Muscle of leg (tissue), 11 donors: ENCODE results near the gene IL2RA. TPM values are rescaled to one million over a fixed set of nuclear protein-coding genes. Genes with fewer than 3 reads are reported as not detected.
A peak's percentile ranks its signal among the peaks of the same experiment; 100 is the strongest.
"Not testable (repeated sequence)": the region's sequence is repeated elsewhere in the genome, so short reads cannot be mapped to it uniquely, and the experiment has no call there.

Experiments
- DNase-seq: peaks from one replicate; pipeline ENCODE4 v3.0.0; 2013
- H3K27ac ChIP-seq: one replicate; pipeline ENCODE4 v1.5.1; 2013; ENCODE audit warnings: mild to moderate bottlenecking, low read length, control low read depth
- H3K27me3 ChIP-seq: one replicate; pipeline ENCODE4 v1.6.1; 2013; ENCODE audit warnings: low read length; ENCODE audit not compliant: control insufficient read depth, insufficient read depth
- H3K36me3 ChIP-seq: one replicate; pipeline ENCODE4 v1.6.1; 2013; ENCODE audit warnings: low read length; ENCODE audit not compliant: control insufficient read depth, insufficient read depth
- H3K4me1 ChIP-seq: one replicate; pipeline ENCODE4 v1.6.1; 2013; ENCODE audit warnings: low read length; ENCODE audit not compliant: control insufficient read depth, insufficient read depth
- H3K4me3 ChIP-seq: one replicate; pipeline ENCODE4 v1.5.1; 2013; ENCODE audit warnings: low read length, control low read depth
- H3K9me3 ChIP-seq: replicated peaks from 2 replicates; pipeline ENCODE4 v1.6.1; 2013; ENCODE audit warnings: low read depth, low read length; ENCODE audit not compliant: control insufficient read depth
- WGBS: methylation state at CpG from one replicate; pipeline ENCODE4 v1.1.5; 2013; ENCODE audit warnings: missing lambda C conversion rate; ENCODE audit not compliant: insufficient coverage; 5-methylcytosine and 5-hydroxymethylcytosine counted together
- polyA plus RNA-seq, 8 donors: library from polyadenylated mRNA; unstranded; fragments of 120-200 nt; gene quantifications; one replicate each; pipeline versions ENCODE4 v1.2.1 to v1.2.3, GENCODE V29; 2013; ENCODE audit warnings: inconsistent platforms in 1 of 8, low replicate concordance in 1 of 8; ENCODE audit not compliant: insufficient read length in 8 of 8, insufficient read depth in 1 of 8
- total RNA-seq: library from RNA; stranded (reverse); fragments of 120-200 nt; gene quantifications from one replicate; pipeline ENCODE4 v1.2.4, GENCODE V29; 2013

The IL2RA gene
- total and polyA plus RNA-seq, 9 donors = 0.05 to 0.24 (median 0.10) TPM; not detected in 5

- Histone ChIP-seq H3K27me3 (peaks cover 2% of the 10 kb centered on the region), H3K9me3 (peaks cover 6% of the 10 kb centered on the region), H3K4me3 (no peak overlapping the region), H3K4me1 (no peaks in the 10 kb centered on the region), H3K36me3 (no peaks in the 10 kb centered on the region), H3K27ac (no peak overlapping the region)
- DNase-seq = no peak
- 83% methylated on average over 3 of the region's 3 CpGs for WGBS
These were observed 55.6 kb downstream of the IL2RA start for GRCh38 chr10:6006546-6006945.

GRCh38 chr10:6005856-6006395 is 56.2 kb downstream of the IL2RA start:
- Histone ChIP-seq H3K4me1 (no peaks in the 10 kb centered on the region), H3K9me3 (peaks cover 6% of the 10 kb centered on the region), H3K27ac (no peak overlapping the region), H3K36me3 (no peaks in the 10 kb centered on the region), H3K27me3 (peaks cover 2% of the 10 kb centered on the region), H3K4me3 (no peak overlapping the region)
- DNase-seq = no peak
- 92% methylated on average over 3 of the region's 8 CpGs for WGBS

GRCh38 chr10:6005161-6005804 is 56.9 kb downstream of the IL2RA start:
- not testable (repeated sequence) for H3K27me3 ChIP-seq, H3K9me3 ChIP-seq, H3K4me1 ChIP-seq, DNase-seq, H3K27ac ChIP-seq, H3K4me3 ChIP-seq, H3K36me3 ChIP-seq
- WGBS = 88% methylated on average over 4 of the region's 6 CpGs

GRCh38 chr10:6002809-6003510 is 59.2 kb downstream of the IL2RA start:
- H3K36me3 ChIP-seq = no peaks in the 10 kb centered on the region
- H3K4me3 ChIP-seq = no peak overlapping the region
- 96% methylated on average over 3 of the region's 12 CpGs for WGBS
- no peak overlapping the region for H3K27ac ChIP-seq
- H3K27me3 ChIP-seq = peaks cover 10% of the 10 kb centered on the region
- H3K9me3 ChIP-seq = peaks cover 6% of the 10 kb centered on the region
- no peaks in the 10 kb centered on the region for H3K4me1 ChIP-seq
- no peak for DNase-seq

- WGBS = 58% methylated on average over 17 of the region's 20 CpGs
- H3K27ac ChIP-seq = no peak overlapping the region
- no peak for DNase-seq
- H3K4me3 ChIP-seq = no peak overlapping the region
- no peaks in the 10 kb centered on the region for H3K4me1 ChIP-seq
- H3K27me3 ChIP-seq = peaks cover 7% of the 10 kb centered on the region
- no peaks in the 10 kb centered on the region for H3K9me3 ChIP-seq
- no peaks in the 10 kb centered on the region for H3K36me3 ChIP-seq
These were observed 62.6 kb downstream of the IL2RA start for GRCh38 chr10:5999440-6000165.

- no peaks in the 10 kb centered on the region for H3K4me1 ChIP-seq
- no peak overlapping the region for H3K27ac ChIP-seq
- H3K9me3 ChIP-seq = peaks cover 2% of the 10 kb centered on the region
- DNase-seq = no peak
- WGBS = 60% methylated on average over 1 of the region's 4 CpGs
- H3K27me3 ChIP-seq = peaks cover 7% of the 10 kb centered on the region
- H3K36me3 ChIP-seq = no peaks in the 10 kb centered on the region
- no peak overlapping the region for H3K4me3 ChIP-seq
These were observed 65.5 kb downstream of the IL2RA start for GRCh38 chr10:5996696-5997095.

DNA sequence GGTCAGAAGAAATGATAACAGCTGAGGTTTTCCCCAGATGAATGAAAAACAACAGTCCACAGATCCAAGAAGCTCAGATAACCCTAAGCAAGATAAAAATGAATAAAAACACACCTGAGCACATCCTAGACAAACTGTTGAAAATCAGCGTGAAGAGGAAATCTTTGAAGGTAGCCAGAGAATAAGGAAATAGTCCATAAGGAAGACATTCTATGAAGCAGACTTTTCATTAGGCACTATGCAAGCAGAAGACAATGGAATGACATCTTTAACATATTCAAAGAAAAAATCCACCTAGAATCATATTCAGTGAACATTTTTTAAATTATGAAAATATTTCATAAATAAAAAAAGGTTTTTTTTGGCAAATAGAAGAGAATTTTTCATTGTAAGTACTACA is 69.8 kb downstream of the IL2RA start:
- Histone ChIP-seq H3K27ac (no peak overlapping the region), H3K36me3 (no peaks in the 10 kb centered on the region), H3K9me3 (peaks cover 2% of the 10 kb centered on the region), H3K4me3 (no peak overlapping the region), H3K4me1 (peaks cover 2% of the 10 kb centered on the region), H3K27me3 (no peaks in the 10 kb centered on the region)
- no CpG with 5 or more reads among the region's 1 CpG for WGBS
- DNase-seq = no peak

- H3K27me3 ChIP-seq = no peaks in the 10 kb centered on the region
- H3K4me1 ChIP-seq = peaks cover 2% of the 10 kb centered on the region
- H3K36me3 ChIP-seq = no peaks in the 10 kb centered on the region
- peaks cover 2% of the 10 kb centered on the region for H3K9me3 ChIP-seq
- H3K27ac ChIP-seq = no peak overlapping the region
- no peak for DNase-seq
- H3K4me3 ChIP-seq = no peak overlapping the region
These were observed 70.5 kb downstream of the IL2RA start for GRCh38 chr10:5991708-5992107.

GRCh38 chr10:5989756-5990155 is 72.4 kb downstream of the IL2RA start:
- Histone ChIP-seq H3K9me3 (peaks cover 2% of the 10 kb centered on the region), H3K36me3 (no peaks in the 10 kb centered on the region), H3K27me3 (peaks cover 2% of the 10 kb centered on the region), H3K27ac (no peak overlapping the region), H3K4me3 (no peak overlapping the region), H3K4me1 (peaks cover 2% of the 10 kb centered on the region)
- DNase-seq = peak; percentile 36
- WGBS = no CpG with 5 or more reads among the region's 2 CpGs

DNA sequence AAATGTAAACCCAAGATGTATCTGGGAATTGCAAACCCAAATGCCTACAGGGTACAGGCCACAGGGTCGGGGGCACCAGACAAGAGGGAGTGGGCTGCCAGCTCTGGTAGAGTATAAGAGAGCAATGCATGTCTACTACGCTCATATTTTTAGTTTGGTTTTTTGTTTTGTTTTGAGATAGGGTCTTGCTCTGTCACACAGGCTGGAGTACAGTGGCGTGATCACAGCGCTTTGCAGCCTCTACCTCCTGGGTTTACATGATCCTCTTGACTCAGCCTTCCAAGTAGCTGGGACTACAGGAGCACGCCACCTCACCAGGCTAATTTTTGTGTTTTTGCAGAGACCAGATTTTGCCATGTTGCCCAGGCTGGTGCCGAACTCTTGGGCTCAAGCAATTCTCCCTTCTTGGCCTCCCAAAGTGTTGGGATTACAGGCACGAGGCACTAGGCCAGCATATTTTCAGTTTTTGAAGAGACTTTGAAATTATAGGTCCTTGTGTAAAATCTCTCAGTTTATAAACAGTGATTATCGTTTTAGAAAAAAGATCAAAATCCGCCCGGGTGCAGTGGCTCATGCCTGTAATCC is 73.7 kb downstream of the IL2RA start:
- WGBS = 89% methylated on average over 7 of the region's 10 CpGs
- H3K36me3 ChIP-seq = no peaks in the 10 kb centered on the region
- peaks cover 2% of the 10 kb centered on the region for H3K27me3 ChIP-seq
- peaks cover 2% of the 10 kb centered on the region for H3K4me1 ChIP-seq
- DNase-seq = no peak
- peaks cover 2% of the 10 kb centered on the region for H3K9me3 ChIP-seq
- H3K4me3 ChIP-seq = no peak overlapping the region
- H3K27ac ChIP-seq = no peak overlapping the region
